ENCODE measurements around the gene CREBZF. TPM values are rescaled to one million over a fixed set of nuclear protein-coding genes. Genes with fewer than 3 reads are reported as not detected.
A peak's percentile ranks its signal among the peaks of the same experiment; 100 is the strongest.

Gene CREBZF
- total RNA-seq, 4 donors from 2014 or later = 26.1 to 87.1 (median 32.8) TPM

GRCh38 chr11:85668157-85668556 lies 3.2 kb upstream of the CREBZF start:
- no peak for TF ChIP-seq POLR2A (IDR thresholded peaks at IDR 0.05)
- TF ChIP-seq EP300 (IDR thresholded peaks at IDR 0.05) = no peak
- TF ChIP-seq POLR2AphosphoS5 (IDR thresholded peaks at IDR 0.05) = no peak
- TF ChIP-seq CTCF (IDR thresholded peaks at IDR 0.05) = no peak
- Histone ChIP-seq H3K36me3 (no peaks in the 10 kb centered on the region), H3K4me1 (peaks cover 10% of the 10 kb centered on the region), H3K9me3 (no peaks in the 10 kb centered on the region), H3K4me3 (no peak overlapping the region), H3K27ac (no peak overlapping the region), H3K27me3 (no peaks in the 10 kb centered on the region)
- no peak for DNase-seq (ENCODE audit: low spot score in 2 of 2)
- WGBS = 91% methylated on average over 1 of the region's 1 CpG

- TF ChIP-seq POLR2AphosphoS5 (IDR thresholded peaks at IDR 0.05) (no peak), POLR2A (IDR thresholded peaks at IDR 0.05) (no peak), CTCF (IDR thresholded peaks at IDR 0.05) (no peak), EP300 (IDR thresholded peaks at IDR 0.05) (no peak)
- no peak for DNase-seq (ENCODE audit: low spot score in 2 of 2)
- H3K9me3 ChIP-seq = no peaks in the 10 kb centered on the region
- H3K36me3 ChIP-seq = no peaks in the 10 kb centered on the region
- H3K27ac ChIP-seq = no peak overlapping the region
- WGBS = 81% methylated on average over 3 of the region's 3 CpGs
- H3K27me3 ChIP-seq = no peaks in the 10 kb centered on the region
- H3K4me3 ChIP-seq = no peak overlapping the region
- peaks cover 24% of the 10 kb centered on the region for H3K4me1 ChIP-seq
Measured at GRCh38 chr11:85666687-85667086, 1.8 kb upstream of the CREBZF start.

- H3K36me3 ChIP-seq = no peaks in the 10 kb centered on the region
- no peaks in the 10 kb centered on the region for H3K9me3 ChIP-seq
- DNase-seq (ENCODE audit: low spot score in 2 of 2) = no peak
- H3K4me1 ChIP-seq = peaks cover 34% of the 10 kb centered on the region
- H3K27ac ChIP-seq = peak overlapping the region; percentile 96
- H3K4me3 ChIP-seq = no peak overlapping the region
- no peak for TF ChIP-seq POLR2A (IDR thresholded peaks at IDR 0.05)
- TF ChIP-seq POLR2AphosphoS5 (IDR thresholded peaks at IDR 0.05) = no peak
- no peak for TF ChIP-seq CTCF (IDR thresholded peaks at IDR 0.05)
- no peak for TF ChIP-seq EP300 (IDR thresholded peaks at IDR 0.05)
- WGBS = 76% methylated on average over 5 of the region's 5 CpGs
- no peaks in the 10 kb centered on the region for H3K27me3 ChIP-seq
Measured at GRCh38 chr11:85665733-85666132, 804 bp upstream of the CREBZF start.

GRCh38 chr11:85663753-85664614 lies 945 bp downstream of the CREBZF start:
- no peaks in the 10 kb centered on the region for H3K9me3 ChIP-seq
- H3K27me3 ChIP-seq = no peaks in the 10 kb centered on the region
- TF ChIP-seq POLR2AphosphoS5 (IDR thresholded peaks at IDR 0.05) (no peak), POLR2A (IDR thresholded peaks at IDR 0.05) (peak in 1 of 2 donors; percentile 12), EP300 (IDR thresholded peaks at IDR 0.05) (no peak), CTCF (IDR thresholded peaks at IDR 0.05) (peak; percentile 28 to 76)
- peak overlapping the region; percentile 77 for H3K4me3 ChIP-seq
- under 1% methylated on average over 29 of the region's 73 CpGs for WGBS
- H3K27ac ChIP-seq = peak overlapping the region; percentile 96
- H3K36me3 ChIP-seq = no peaks in the 10 kb centered on the region
- DNase-seq (ENCODE audit: low spot score in 2 of 2) = peak; percentile 88 to 92
- peaks cover 48% of the 10 kb centered on the region for H3K4me1 ChIP-seq

- 2% methylated on average over 10 of the region's 10 CpGs for WGBS
- no peaks in the 10 kb centered on the region for H3K27me3 ChIP-seq
- peaks cover 54% of the 10 kb centered on the region for H3K4me1 ChIP-seq
- H3K9me3 ChIP-seq = no peaks in the 10 kb centered on the region
- H3K36me3 ChIP-seq = no peaks in the 10 kb centered on the region
- TF ChIP-seq POLR2AphosphoS5 (IDR thresholded peaks at IDR 0.05) (no peak), POLR2A (IDR thresholded peaks at IDR 0.05) (no peak), EP300 (IDR thresholded peaks at IDR 0.05) (no peak), CTCF (IDR thresholded peaks at IDR 0.05) (no peak)
- DNase-seq (ENCODE audit: low spot score in 2 of 2) = no peak
- peak overlapping the region; percentile 96 for H3K27ac ChIP-seq
- H3K4me3 ChIP-seq = peak overlapping the region; percentile 77
Measured at GRCh38 chr11:85663080-85663752, 1.7 kb downstream of the CREBZF start.

Data from suprapubic skin (tissue), 4 donors.